Fibroblast of skin of right quadriceps (primary cell): Measurements from ENCODE around the gene CYSTM1.
"Not testable (repeated sequence)": the region's sequence is repeated elsewhere in the genome, so short reads cannot be mapped to it uniquely, and the experiment has no call there.

Experiments used
- DNase-seq: peaks from one replicate; pipeline ENCODE4 v3.0.0-alpha.2; 2013

Gene CYSTM1

GRCh38 chr5:140151144-140152021 is 23.6 kb upstream of the CYSTM1 start:
- no peak for DNase-seq

- DNase-seq: no peak
Observed at GRCh38 chr5:140152022-140152999, 22.7 kb upstream of the CYSTM1 start.

- no peak for DNase-seq
Observed at GRCh38 chr5:140153255-140153654, 21.7 kb upstream of the CYSTM1 start.

- no peak for DNase-seq
Observed at GRCh38 chr5:140153905-140154304, 21.1 kb upstream of the CYSTM1 start.

- not testable (repeated sequence) for DNase-seq
Observed at GRCh38 chr5:140154710-140155381, 20.1 kb upstream of the CYSTM1 start.

- peak; percentile 75 for DNase-seq
Observed at GRCh38 chr5:140157032-140157781, 17.8 kb upstream of the CYSTM1 start.

GRCh38 chr5:140159014-140159927 is 15.7 kb upstream of the CYSTM1 start:
- DNase-seq: no peak

GRCh38 chr5:140162275-140162674 is 12.7 kb upstream of the CYSTM1 start:
- DNase-seq: no peak

- DNase-seq: no peak
Observed at GRCh38 chr5:140162781-140163180, 12.2 kb upstream of the CYSTM1 start.

GRCh38 chr5:140165101-140165922 is 9.7 kb upstream of the CYSTM1 start:
- DNase-seq: no peak

- DNase-seq: no peak
Observed at GRCh38 chr5:140165923-140166270, 9.1 kb upstream of the CYSTM1 start.

- DNase-seq: no peak
Observed at GRCh38 chr5:140166911-140167310, 8.1 kb upstream of the CYSTM1 start.

- no peak for DNase-seq
Observed at GRCh38 chr5:140168371-140168770, 6.6 kb upstream of the CYSTM1 start.

- DNase-seq: no peak
Observed at GRCh38 chr5:140169410-140169809, 5.6 kb upstream of the CYSTM1 start.

GRCh38 chr5:140172483-140172882 is 2.5 kb upstream of the CYSTM1 start:
- DNase-seq: no peak

- DNase-seq: no peak
Observed at GRCh38 chr5:140174014-140174413, 974 bp upstream of the CYSTM1 start.

- DNase-seq: peak; percentile 51
Observed at GRCh38 chr5:140175367-140176030, 511 bp downstream of the CYSTM1 start.

GRCh38 chr5:140176031-140176387 is 1.0 kb downstream of the CYSTM1 start:
- DNase-seq: no peak

GRCh38 chr5:140178086-140178410 is 3.1 kb downstream of the CYSTM1 start:
- DNase-seq: no peak
